Retinal pigment epithelial cell (primary cell): ENCODE measurements around the gene SH3RF3.
A peak's percentile ranks its signal among the peaks of the same experiment; 100 is the strongest.

ENCODE experiments used
- DNase-seq: peaks from one replicate; pipeline ENCODE4 v3.0.0-alpha.2; 2010; ENCODE audit warnings: low read depth
- H3K4me3 ChIP-seq: 2 replicates; pipeline ENCODE4 v1.5.1; 2011; ENCODE audit warnings: mild to moderate bottlenecking, low read length, control low read depth, moderate library complexity
- CTCF ChIP-seq: conservative IDR thresholded peaks from 2 replicates; pipeline ENCODE4 v1.5.1; 2011; ENCODE audit warnings: low read depth, low read length, control low read depth, inconsistent platforms

The SH3RF3 gene

GRCh38 chr2:109422071-109422757, 293.2 kb downstream of the SH3RF3 start:
- TF ChIP-seq CTCF, result no peak
- H3K4me3 ChIP-seq, result no peak overlapping the region
- peak; percentile 13 for DNase-seq

GRCh38 chr2:109422758-109423500, 293.9 kb downstream of the SH3RF3 start:
- no peak overlapping the region for H3K4me3 ChIP-seq
- no peak for DNase-seq
- no peak for TF ChIP-seq CTCF

GRCh38 chr2:109423556-109424359, 294.8 kb downstream of the SH3RF3 start:
- TF ChIP-seq CTCF, result no peak
- DNase-seq, result no peak
- no peak overlapping the region for H3K4me3 ChIP-seq

GRCh38 chr2:109425411-109425810, 296.4 kb downstream of the SH3RF3 start:
- H3K4me3 ChIP-seq, result no peak overlapping the region
- TF ChIP-seq CTCF, result no peak
- no peak for DNase-seq

- no peak for DNase-seq
- H3K4me3 ChIP-seq, result no peak overlapping the region
- no peak for TF ChIP-seq CTCF
Observed at GRCh38 chr2:109427661-109428091, 298.7 kb downstream of the SH3RF3 start.

GRCh38 chr2:109428281-109428680, 299.3 kb downstream of the SH3RF3 start:
- H3K4me3 ChIP-seq, result no peak overlapping the region
- no peak for TF ChIP-seq CTCF
- DNase-seq, result no peak
